DND-41 (cell line): ENCODE data around the gene UROC1.

Experiments used
- CTCF ChIP-seq: IDR thresholded peaks from 2 replicates; pipeline ENCODE4 v1.5.1; 2012; ENCODE audit warnings: borderline replicate concordance, low read length, moderate library complexity, mild to moderate bottlenecking; ENCODE audit not compliant: poor library complexity, severe bottlenecking; ENCODE audit errors: extremely low read depth
- EZH2 ChIP-seq: IDR thresholded peaks from 3 replicates; pipeline ENCODE4 v1.6.1; 2012; ENCODE audit warnings: borderline replicate concordance, low read depth, mild to moderate bottlenecking, moderate library complexity, low read length, inconsistent platforms; ENCODE audit not compliant: severe bottlenecking

GRCh38 chr3:126459111-126459762, 58.3 kb downstream of the UROC1 start:
- TF ChIP-seq EZH2: no peak
- TF ChIP-seq CTCF: no peak
